GM19468 (cell line): ENCODE results near the gene NFIX.

Experiments
- ATAC-seq: cut with Tn5 transposase; IDR thresholded peaks from one replicate; pipeline ENCODE4 v1.9.1; 2021; ENCODE audit warnings: mild to moderate bottlenecking, moderate library complexity, moderate number of reproducible peaks; ENCODE audit not compliant: unreplicated experiment; ENCODE audit errors: extremely low read depth

Gene NFIX

GRCh38 chr19:13135068-13136062, 140.1 kb downstream of the NFIX start:
- ATAC-seq, result no peak

GRCh38 chr19:13137290-13137794, 142.1 kb downstream of the NFIX start:
- ATAC-seq, result no peak

- ATAC-seq, result no peak
Observed at GRCh38 chr19:13138171-13138915, 143.1 kb downstream of the NFIX start.

- ATAC-seq, result no peak
Observed at GRCh38 chr19:13138916-13139198, 143.6 kb downstream of the NFIX start.

- no peak for ATAC-seq
Observed at GRCh38 chr19:13139633-13140311, 144.5 kb downstream of the NFIX start.

GRCh38 chr19:13146763-13147563, 151.7 kb downstream of the NFIX start:
- ATAC-seq, result no peak
